ENCODE results near the gene MPI.

The MPI gene

GRCh38 chr15:74906450-74907162 is 16.8 kb downstream of the MPI start, which contains the start of gene FAM219B (continued):
- TF ChIP-seq, protein P1, sequence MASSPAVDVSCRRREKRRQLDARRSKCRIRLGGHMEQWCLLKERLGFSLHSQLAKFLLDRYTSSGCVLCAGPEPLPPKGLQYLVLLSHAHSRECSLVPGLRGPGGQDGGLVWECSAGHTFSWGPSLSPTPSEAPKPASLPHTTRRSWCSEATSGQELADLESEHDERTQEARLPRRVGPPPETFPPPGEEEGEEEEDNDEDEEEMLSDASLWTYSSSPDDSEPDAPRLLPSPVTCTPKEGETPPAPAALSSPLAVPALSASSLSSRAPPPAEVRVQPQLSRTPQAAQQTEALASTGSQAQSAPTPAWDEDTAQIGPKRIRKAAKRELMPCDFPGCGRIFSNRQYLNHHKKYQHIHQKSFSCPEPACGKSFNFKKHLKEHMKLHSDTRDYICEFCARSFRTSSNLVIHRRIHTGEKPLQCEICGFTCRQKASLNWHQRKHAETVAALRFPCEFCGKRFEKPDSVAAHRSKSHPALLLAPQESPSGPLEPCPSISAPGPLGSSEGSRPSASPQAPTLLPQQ (tag by site-specific recombination; IDR thresholded peaks at IDR 0.05), result peak; percentile 73
- TF ChIP-seq ZNF544 (tag by site-specific recombination; IDR thresholded peaks at IDR 0.05) (no peak), ZBTB1 (tag by site-specific recombination; IDR thresholded peaks at IDR 0.05) (no peak), HOXA7 (CRISPR knock-in tag; IDR thresholded peaks at IDR 0.05; ENCODE audit: borderline replicate concordance) (no peak), ZNF423 (tag by site-specific recombination; IDR thresholded peaks at IDR 0.05) (peak; percentile 30; the same call in 1 of the 2 replicates), KLF9 (tag by site-specific recombination; IDR thresholded peaks at IDR 0.05; ENCODE audit: low read depth) (peak; percentile 35; the same call in 1 of the 2 replicates), ZBTB17 (tag by site-specific recombination; IDR thresholded peaks at IDR 0.05) (peak; percentile 84), ZNF560 (tag by site-specific recombination; IDR thresholded peaks at IDR 0.05; ENCODE audit: borderline replicate concordance) (no peak), ZNF133 (tag by site-specific recombination; IDR thresholded peaks at IDR 0.05) (no peak), ZNF501 (tag by site-specific recombination; IDR thresholded peaks at IDR 0.05) (no peak; the same call in 1 of the 2 replicates), TCF7L2 (IDR thresholded peaks at IDR 0.05; ENCODE audit: borderline replicate concordance, low read depth, low read length) (no peak), ZXDB (tag by site-specific recombination; IDR thresholded peaks at IDR 0.05) (0 out of 2 replicates have a peak, but pooled peaks have one; percentile 39), ZNF580 (tag by site-specific recombination; IDR thresholded peaks at IDR 0.05) (no peak; the same call in 1 of the 2 replicates), ZNF830 (tag by site-specific recombination; IDR thresholded peaks at IDR 0.05; ENCODE audit: low read depth) (no peak), MYNN (tag by site-specific recombination; IDR thresholded peaks at IDR 0.05; ENCODE audit: borderline replicate concordance) (peak; percentile 44; the same call in 1 of the 2 replicates), ZNF600 (tag by site-specific recombination; IDR thresholded peaks at IDR 0.05) (no peak; the same call in 1 of the 2 replicates), RBAK (tag by site-specific recombination; IDR thresholded peaks at IDR 0.05) (no peak), ZNF658 (tag by site-specific recombination; IDR thresholded peaks at IDR 0.05) (no peak), SP2 (tag by site-specific recombination; IDR thresholded peaks at IDR 0.05) (peak; percentile 68), ZNF140 (tag by site-specific recombination; IDR thresholded peaks at IDR 0.05) (no peak), SP7 (tag by site-specific recombination; IDR thresholded peaks at IDR 0.05) (no peak; the same call in 1 of the 2 replicates), KLF10 (tag by site-specific recombination; IDR thresholded peaks at IDR 0.05) (peak; percentile 62; the same call in 1 of the 2 replicates), KLF8 (tag by site-specific recombination; IDR thresholded peaks at IDR 0.05) (0 out of 2 replicates have a peak, but pooled peaks have one; percentile 77), ZNF654 (tag by site-specific recombination; IDR thresholded peaks at IDR 0.05; ENCODE audit: low read depth) (no peak), ZNF391 (tag by site-specific recombination; IDR thresholded peaks at IDR 0.05; ENCODE audit: borderline replicate concordance, low read depth) (no peak; the same call in 1 of the 2 replicates), ZNF561 (tag by site-specific recombination; IDR thresholded peaks at IDR 0.05; ENCODE audit: borderline replicate concordance) (peak; percentile 73; the same call in 1 of the 2 replicates), ZNF623 (tag by site-specific recombination; IDR thresholded peaks at IDR 0.05) (no peak), SP3 (tag by site-specific recombination; IDR thresholded peaks at IDR 0.05) (peak; percentile 52), KLF7 (tag by site-specific recombination; IDR thresholded peaks at IDR 0.05; ENCODE audit: borderline replicate concordance) (peak; percentile 47; the same call in 1 of the 2 replicates), ZNF610 (tag by site-specific recombination; IDR thresholded peaks at IDR 0.05; ENCODE audit: borderline replicate concordance) (no peak), ZNF76 (tag by site-specific recombination; IDR thresholded peaks at IDR 0.05; ENCODE audit: borderline replicate concordance, low read depth) (peak; percentile 42; the same call in 1 of the 2 replicates), ZNF174 (tag by site-specific recombination; IDR thresholded peaks at IDR 0.05) (no peak), ZNF660 (tag by site-specific recombination; IDR thresholded peaks at IDR 0.05) (peak; percentile 93), ZNF2 (tag by site-specific recombination; IDR thresholded peaks at IDR 0.05) (peak; percentile 6; the same call in 1 of the 2 replicates), ZBTB26 (tag by site-specific recombination; optimal IDR thresholded peaks at IDR 0.05) (peak; percentile 99), GLI4 (tag by site-specific recombination; IDR thresholded peaks at IDR 0.05) (no peak)
- TF ChIP-seq, protein P2, sequence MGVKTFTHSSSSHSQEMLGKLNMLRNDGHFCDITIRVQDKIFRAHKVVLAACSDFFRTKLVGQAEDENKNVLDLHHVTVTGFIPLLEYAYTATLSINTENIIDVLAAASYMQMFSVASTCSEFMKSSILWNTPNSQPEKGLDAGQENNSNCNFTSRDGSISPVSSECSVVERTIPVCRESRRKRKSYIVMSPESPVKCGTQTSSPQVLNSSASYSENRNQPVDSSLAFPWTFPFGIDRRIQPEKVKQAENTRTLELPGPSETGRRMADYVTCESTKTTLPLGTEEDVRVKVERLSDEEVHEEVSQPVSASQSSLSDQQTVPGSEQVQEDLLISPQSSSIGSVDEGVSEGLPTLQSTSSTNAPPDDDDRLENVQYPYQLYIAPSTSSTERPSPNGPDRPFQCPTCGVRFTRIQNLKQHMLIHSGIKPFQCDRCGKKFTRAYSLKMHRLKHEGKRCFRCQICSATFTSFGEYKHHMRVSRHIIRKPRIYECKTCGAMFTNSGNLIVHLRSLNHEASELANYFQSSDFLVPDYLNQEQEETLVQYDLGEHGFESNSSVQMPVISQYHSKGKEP (tag by site-specific recombination; IDR thresholded peaks at IDR 0.05), result peak; percentile 49; the same call in 1 of the 2 replicates

Data from HEK293 (cell line).